Naive thymus-derived CD4-positive, alpha-beta T cell (primary cell): ENCODE results near the gene NRK. TPM values are rescaled to one million over a fixed set of nuclear protein-coding genes. Genes with fewer than 3 reads are reported as not detected.
A peak's percentile ranks its signal among the peaks of the same experiment; 100 is the strongest.
"Not testable (repeated sequence)": the region's sequence is repeated elsewhere in the genome, so short reads cannot be mapped to it uniquely, and the experiment has no call there.

Source experiments
- ATAC-seq: fragments of 150-1000 bp; cut with Tn5 transposase; 2 replicates; pipeline ENCODE4 v1.10.0; 2021; ENCODE audit warnings: mild to moderate bottlenecking, moderate library complexity
- CTCF ChIA-PET: fragments of 350-600 bp; sonication (Branson Sonifier 250); formaldehyde crosslinking; loops from one replicate; lab custom pipeline; 2021; ENCODE audit warnings: antibody characterized with exemption; lab: Charles Lee
- POLR2A ChIA-PET: fragments of 350-600 bp; sonication (Branson Sonifier 250); formaldehyde crosslinking; loops from one replicate; lab custom pipeline; 2021; ENCODE audit warnings: antibody characterized with exemption, inconsistent platforms; lab: Charles Lee
- DNase-seq, 9 donors: peaks; one replicate each; pipeline versions ENCODE4 v3.0.0 to v3.0.0-alpha.2; 2020 to 2022; ENCODE audit warnings: mixed read lengths in 1 of 9
- H3K27ac ChIP-seq: one replicate; pipeline ENCODE4 v1.7.0; 2013; ENCODE audit warnings: mild to moderate bottlenecking, low read depth, low read length, moderate library complexity
- H3K27me3 ChIP-seq, 2 donors: one replicate each; pipeline ENCODE4 v1.7.0; 2013; ENCODE audit warnings: low read length in 2 of 2, mild to moderate bottlenecking in 2 of 2, moderate library complexity in 2 of 2; ENCODE audit not compliant: control insufficient read depth in 2 of 2, insufficient read depth in 2 of 2
- H3K36me3 ChIP-seq, 3 experiments: 1 replicate in 2 of 3; 2 replicates in 1 of 3; pipeline ENCODE4 v1.7.0; 2013; ENCODE audit warnings: low read length in 3 of 3, mild to moderate bottlenecking in 3 of 3, moderate library complexity in 1 of 3; ENCODE audit not compliant: insufficient read depth in 3 of 3, control insufficient read depth in 2 of 3
- H3K4me1 ChIP-seq, 2 donors: one replicate each; pipeline ENCODE4 v1.7.0; 2013; ENCODE audit warnings: low read length in 2 of 2, mild to moderate bottlenecking in 2 of 2, moderate library complexity in 1 of 2; ENCODE audit not compliant: control insufficient read depth in 2 of 2, insufficient read depth in 2 of 2
- H3K4me3 ChIP-seq: 2 replicates; pipeline ENCODE4 v1.7.0; 2013; ENCODE audit warnings: mild to moderate bottlenecking, low read length
- H3K9me3 ChIP-seq, 3 experiments: 1 replicate in 2 of 3; 2 replicates in 1 of 3; pipeline ENCODE4 v1.7.0; 2013; ENCODE audit warnings: low read length in 3 of 3; ENCODE audit not compliant: control insufficient read depth in 2 of 3
- H3K27ac Mint-ChIP-seq, 9 donors: one replicate each; pipeline ENCODE4 v1.8.0; 2020 to 2022; ENCODE audit warnings: mixed read lengths in 9 of 9, mild to moderate bottlenecking in 8 of 9, moderate library complexity in 5 of 9, inconsistent platforms in 2 of 9
- H3K27me3 Mint-ChIP-seq, 5 donors: one replicate each; pipeline ENCODE4 v1.8.0; 2021 to 2022; ENCODE audit warnings: mixed read lengths in 5 of 5, mild to moderate bottlenecking in 1 of 5
- H3K36me3 Mint-ChIP-seq, 5 donors: one replicate each; pipeline ENCODE4 v1.8.0; 2020 to 2022; ENCODE audit warnings: mixed read lengths in 5 of 5, mild to moderate bottlenecking in 3 of 5, inconsistent platforms in 1 of 5
- H3K4me1 Mint-ChIP-seq, 7 donors: one replicate each; pipeline ENCODE4 v1.8.0; 2020 to 2022; ENCODE audit warnings: mixed read lengths in 7 of 7, mild to moderate bottlenecking in 3 of 7, inconsistent platforms in 1 of 7
- H3K4me3 Mint-ChIP-seq, 10 donors: one replicate each; pipeline ENCODE4 v1.8.0; 2020 to 2022; ENCODE audit warnings: mild to moderate bottlenecking in 10 of 10, mixed read lengths in 10 of 10, moderate library complexity in 6 of 10, inconsistent platforms in 2 of 10
- H3K9me3 Mint-ChIP-seq, 11 donors: one replicate each; pipeline ENCODE4 v1.8.0; 2020 to 2022; ENCODE audit warnings: mixed read lengths in 11 of 11, mild to moderate bottlenecking in 4 of 11, inconsistent platforms in 1 of 11, moderate library complexity in 1 of 11
- intact Hi-C, 2 donors: fragments of 100-400 bp; cut with micrococcal nuclease; formaldehyde crosslinking; loops; one replicate each; pipeline ENCODE4 v1.15.1; 2023
- polyA plus RNA-seq, 2 donors: library from polyadenylated mRNA; unstranded; fragments of 300-500 nt; fragmentation: Illumina TruSeq; gene quantifications; one replicate each; pipeline ENCODE4 v1.2.3, GENCODE V29; 2021
- total RNA-seq, 6 experiments: library from RNA in 5 of 6; stranded (reverse) in 5 of 6; gene quantifications; 1 replicate in 5 of 6; 2 replicates in 1 of 6; pipeline ENCODE4 v1.2.3 and lab custom pipeline; 2021 to 2026

NRK gene
- total and polyA plus RNA-seq, 7 experiments from 2014 or later, result not detected

DNA sequence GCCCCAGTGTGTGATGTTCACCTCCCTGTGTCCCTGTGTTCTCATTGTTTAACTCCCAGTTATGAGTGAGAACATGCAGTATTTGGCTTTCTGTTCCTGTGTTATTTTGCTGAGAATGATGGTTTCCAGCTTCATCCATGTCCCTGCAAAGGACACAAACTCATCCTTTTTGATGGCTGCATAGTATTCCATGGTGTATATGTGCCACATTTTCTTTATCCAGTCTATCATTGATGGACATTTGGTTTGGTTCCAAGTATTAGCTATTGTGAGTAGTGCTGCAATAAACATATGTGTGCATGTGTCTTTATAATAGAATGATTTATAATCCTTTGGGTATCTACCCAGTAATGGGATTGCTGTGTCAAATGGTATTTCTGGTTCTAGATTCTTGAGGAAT lies 16.7 kb upstream of the NRK start:
- not testable (repeated sequence) for H3K27me3 Mint-ChIP-seq

GRCh38 chrX:105816517-105816916 lies 5.8 kb upstream of the NRK start:
- CTCF ChIA-PET, result no interaction called here

More for the DNA sequence above, 16.7 kb upstream of the NRK start:
- Mint-ChIP-seq H3K27ac (peak overlapping the region in 1 of 9 donors; percentile 33), H3K9me3 (peaks cover 0 to 22% (median 10%) of the 10 kb centered on the region in 11 donors)
- POLR2A ChIA-PET, H3K4me3 Mint-ChIP-seq, H3K4me1 Mint-ChIP-seq, H3K36me3 Mint-ChIP-seq, H3K27ac ChIP-seq, H3K4me3 ChIP-seq, intact Hi-C loops, H3K27me3 ChIP-seq, ATAC-seq, H3K4me1 ChIP-seq, H3K9me3 ChIP-seq, H3K36me3 ChIP-seq, DNase-seq, CTCF ChIA-PET: not testable (repeated sequence)

DNA sequence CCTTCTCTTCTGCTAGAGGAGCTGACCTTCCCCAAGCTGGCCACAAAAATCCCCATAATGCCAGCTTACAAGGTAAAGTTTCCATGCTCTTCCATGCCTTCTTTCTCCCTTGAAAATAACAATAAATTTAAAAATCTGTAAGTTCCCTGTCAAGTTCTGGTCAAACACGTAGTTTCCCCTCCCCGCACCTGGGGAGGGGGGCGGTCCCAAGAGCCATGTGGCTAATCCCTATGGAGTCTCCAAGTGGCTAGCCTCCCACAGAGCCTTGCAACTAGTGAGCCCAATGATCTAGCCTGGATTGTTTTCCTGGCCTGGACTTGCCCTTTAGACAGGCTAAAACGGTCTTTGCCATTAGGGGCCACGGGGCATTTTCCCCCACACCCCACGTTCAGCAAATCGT lies 2.1 kb upstream of the NRK start:
- Histone ChIP-seq H3K9me3 (no peaks in the 10 kb centered on the region), H3K27ac (no peak overlapping the region), H3K36me3 (no peaks in the 10 kb centered on the region), H3K27me3 (no peaks in the 10 kb centered on the region), H3K4me3 (no peak overlapping the region), H3K4me1 (no peaks in the 10 kb centered on the region)
- Mint-ChIP-seq H3K27me3 (peaks cover 15 to 35% (median 23%) of the 10 kb centered on the region in 5 donors), H3K4me1 (peaks cover 0 to 1% (median 0%) of the 10 kb centered on the region in 7 donors), H3K9me3 (peaks cover 0 to 10% (median 4%) of the 10 kb centered on the region in 11 donors), H3K27ac (no peak overlapping the region), H3K4me3 (no peak overlapping the region), H3K36me3 (peaks cover 0 to 4% (median 0%) of the 10 kb centered on the region in 5 donors)
- no peak for DNase-seq
- intact Hi-C loops, result no loop called here
- ChIA-PET POLR2A (no interaction called here), CTCF (no interaction called here)
- no peak for ATAC-seq

More at GRCh38 chrX:105816517-105816916, 5.8 kb upstream of the NRK start:
- Mint-ChIP-seq H3K27ac (no peak overlapping the region), H3K4me3 (no peak overlapping the region), H3K9me3 (peaks cover 0 to 10% (median 3%) of the 10 kb centered on the region in 11 donors), H3K4me1 (no peaks in the 10 kb centered on the region), H3K27me3 (peaks cover 8 to 22% (median 17%) of the 10 kb centered on the region in 5 donors), H3K36me3 (peaks cover 0 to 4% (median 0%) of the 10 kb centered on the region in 5 donors)
- Histone ChIP-seq H3K27me3 (no peaks in the 10 kb centered on the region), H3K4me3 (no peak overlapping the region), H3K27ac (no peak overlapping the region), H3K4me1 (no peaks in the 10 kb centered on the region), H3K36me3 (no peaks in the 10 kb centered on the region), H3K9me3 (no peaks in the 10 kb centered on the region)
- intact Hi-C loops, result no loop called here
- ATAC-seq (no peak), DNase-seq (no peak)
- POLR2A ChIA-PET, result no interaction called here

GRCh38 chrX:105821471-105822121 lies 743 bp upstream of the NRK start:
- Histone ChIP-seq H3K4me3 (no peak overlapping the region), H3K27me3 (no peaks in the 10 kb centered on the region), H3K4me1 (no peaks in the 10 kb centered on the region), H3K27ac (no peak overlapping the region), H3K36me3 (no peaks in the 10 kb centered on the region), H3K9me3 (no peaks in the 10 kb centered on the region)
- Mint-ChIP-seq H3K27me3 (peaks cover 15 to 35% (median 23%) of the 10 kb centered on the region in 5 donors), H3K36me3 (peaks cover 0 to 4% (median 0%) of the 10 kb centered on the region in 5 donors), H3K4me1 (peaks cover 0 to 1% (median 0%) of the 10 kb centered on the region in 7 donors), H3K9me3 (peaks cover 0 to 10% (median 3%) of the 10 kb centered on the region in 11 donors), H3K27ac (no peak overlapping the region), H3K4me3 (no peak overlapping the region)
- no peak for DNase-seq
- POLR2A ChIA-PET, result no interaction called here
- CTCF ChIA-PET, result no interaction called here
- no peak for ATAC-seq
- intact Hi-C loops, result no loop called here

- ChIA-PET POLR2A (no interaction called here), CTCF (no interaction called here)
- H3K4me1 ChIP-seq, result no peaks in the 10 kb centered on the region
- Mint-ChIP-seq H3K9me3 (peaks cover 0 to 10% (median 3%) of the 10 kb centered on the region in 11 donors), H3K36me3 (peaks cover 0 to 4% (median 0%) of the 10 kb centered on the region in 5 donors), H3K4me3 (no peak overlapping the region), H3K4me1 (peaks cover 0 to 1% (median 0%) of the 10 kb centered on the region in 7 donors), H3K27me3 (peaks cover 15 to 35% (median 23%) of the 10 kb centered on the region in 5 donors), H3K27ac (no peak overlapping the region)
- ATAC-seq, result no peak
- intact Hi-C loops, result no loop called here
- H3K27ac ChIP-seq, result no peak overlapping the region
- no peaks in the 10 kb centered on the region for H3K36me3 ChIP-seq
- no peaks in the 10 kb centered on the region for H3K27me3 ChIP-seq
- no peak overlapping the region for H3K4me3 ChIP-seq
- no peaks in the 10 kb centered on the region for H3K9me3 ChIP-seq
- DNase-seq, result no peak
Observed at GRCh38 chrX:105823092-105823455, 735 bp downstream of the NRK start.

DNA sequence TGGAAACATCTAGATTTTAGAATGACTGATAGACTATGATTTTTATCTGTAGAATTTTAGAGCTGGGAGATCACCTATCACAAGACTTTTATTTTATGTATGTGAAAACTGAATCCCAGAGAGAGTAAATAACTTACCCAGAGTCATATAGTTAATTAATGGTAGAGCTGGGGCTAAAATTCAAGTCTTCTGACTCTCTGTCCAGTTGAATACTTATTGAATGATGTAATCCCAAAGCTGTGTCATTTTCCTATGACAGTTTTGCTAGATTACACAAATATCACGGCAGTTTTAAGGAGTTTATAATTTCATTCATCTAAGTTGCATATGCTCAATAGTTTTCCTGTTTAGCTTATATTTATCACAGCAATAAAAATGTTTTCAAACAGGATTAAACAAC lies 6.7 kb downstream of the NRK start:
- H3K27ac ChIP-seq, result no peak overlapping the region
- Mint-ChIP-seq H3K27me3 (peaks cover 0 to 4% (median 0%) of the 10 kb centered on the region in 5 donors), H3K4me3 (no peak overlapping the region), H3K9me3 (peaks cover 0 to 4% (median 0%) of the 10 kb centered on the region in 11 donors), H3K4me1 (no peaks in the 10 kb centered on the region), H3K36me3 (no peaks in the 10 kb centered on the region), H3K27ac (no peak overlapping the region)
- no peaks in the 10 kb centered on the region for H3K4me1 ChIP-seq
- ATAC-seq, result no peak
- POLR2A ChIA-PET, result no interaction called here
- H3K36me3 ChIP-seq, result no peaks in the 10 kb centered on the region
- DNase-seq, result no peak
- no peak overlapping the region for H3K4me3 ChIP-seq
- intact Hi-C loops, result no loop called here
- H3K9me3 ChIP-seq, result no peaks in the 10 kb centered on the region
- CTCF ChIA-PET, result no interaction called here
- no peaks in the 10 kb centered on the region for H3K27me3 ChIP-seq

DNA sequence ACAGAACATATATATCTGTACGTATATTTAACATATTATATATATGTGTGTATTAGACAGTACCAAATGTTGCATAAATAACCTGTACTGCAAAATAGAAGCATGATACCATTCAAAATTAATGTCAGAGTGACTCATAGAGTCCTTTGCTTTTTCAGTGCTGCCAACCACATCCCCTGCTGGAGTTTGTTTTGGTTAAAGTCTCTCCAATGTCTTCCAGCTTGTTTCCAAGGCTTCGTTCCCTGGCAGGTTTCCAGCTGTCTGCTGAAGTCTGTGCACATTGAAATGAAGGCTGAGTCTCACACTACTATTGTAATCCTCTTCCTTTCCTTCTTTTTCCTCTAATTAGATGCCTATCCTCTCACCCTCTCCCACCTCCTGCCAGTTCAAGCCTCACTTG lies 14.9 kb downstream of the NRK start:
- H3K27me3 ChIP-seq, result no peaks in the 10 kb centered on the region
- no peaks in the 10 kb centered on the region for H3K36me3 ChIP-seq
- ATAC-seq, result no peak
- Mint-ChIP-seq H3K4me3 (no peak overlapping the region), H3K27me3 (no peaks in the 10 kb centered on the region), H3K4me1 (no peaks in the 10 kb centered on the region), H3K36me3 (no peaks in the 10 kb centered on the region), H3K9me3 (peaks cover 0 to 5% (median 0%) of the 10 kb centered on the region in 11 donors), H3K27ac (no peak overlapping the region)
- H3K9me3 ChIP-seq, result no peaks in the 10 kb centered on the region
- ChIA-PET CTCF (no interaction called here), POLR2A (no interaction called here)
- no peak for DNase-seq
- no peak overlapping the region for H3K27ac ChIP-seq
- intact Hi-C loops, result no loop called here
- no peak overlapping the region for H3K4me3 ChIP-seq
- H3K4me1 ChIP-seq, result no peaks in the 10 kb centered on the region
